WTC11 (cell line): ENCODE data around the gene BCL11A. TPM values are rescaled to one million over a fixed set of nuclear protein-coding genes. Genes with fewer than 3 reads are reported as not detected.

ENCODE experiments used
- ATAC-seq: fragments of 200-7000 bp; cut with Tn5 transposase; 2 replicates; pipeline ENCODE4 v1.10.0; 2021; ENCODE audit warnings: mild to moderate bottlenecking, moderate library complexity
- CTCF ChIA-PET: fragments of 300-600 bp; sonication (Branson Sonifier 250); formaldehyde crosslinking; loops from one replicate; lab custom pipeline; 2021; ENCODE audit warnings: antibody characterized with exemption; lab: Charles Lee
- POLR2A ChIA-PET: fragments of 350-600 bp; sonication (Branson Sonifier 250); formaldehyde crosslinking; loops from one replicate; lab custom pipeline; 2021; ENCODE audit warnings: antibody characterized with exemption; lab: Charles Lee
- DNase-seq: peaks from one replicate; pipeline ENCODE4 v3.0.0; 2021; ENCODE audit warnings: low spot score
- H3K27ac Mint-ChIP-seq: 2 replicates; pipeline ENCODE4 v1.8.0; 2021; ENCODE audit warnings: mixed read lengths
- H3K27me3 Mint-ChIP-seq: 2 replicates; pipeline ENCODE4 v1.8.0; 2021; ENCODE audit warnings: low read depth, mild to moderate bottlenecking, moderate library complexity, mixed read lengths
- H3K36me3 Mint-ChIP-seq: 2 replicates; pipeline ENCODE4 v1.8.0; 2021; ENCODE audit warnings: mixed read lengths
- H3K4me1 Mint-ChIP-seq: 2 replicates; pipeline ENCODE4 v1.8.0; 2022; ENCODE audit warnings: mixed read lengths
- H3K4me3 Mint-ChIP-seq: 2 replicates; pipeline ENCODE4 v1.8.0; 2021; ENCODE audit warnings: mild to moderate bottlenecking, moderate library complexity, mixed read lengths
- H3K9me3 Mint-ChIP-seq: 2 replicates; pipeline ENCODE4 v1.8.0; 2021; ENCODE audit warnings: mixed read lengths
- AR ChIP-seq: fragments of 250-450 bp; sonication (Bioruptor Pico); IDR thresholded peaks from 2 replicates; pipeline ENCODE4 v1.9.0; 2021; ENCODE audit warnings: mild to moderate bottlenecking
- ARID4B ChIP-seq: sonication (generic); formaldehyde crosslinking; IDR thresholded peaks from 2 replicates; pipeline ENCODE4 v1.8.0; 2023; ENCODE audit warnings: missing genetic modification reagents, mild to moderate bottlenecking, borderline replicate concordance
- ATF6 ChIP-seq: sonication (generic); formaldehyde crosslinking; IDR thresholded peaks from 2 replicates; pipeline ENCODE4 v1.8.1; 2023; ENCODE audit warnings: mild to moderate bottlenecking, missing genetic modification reagents
- ELF4 ChIP-seq: sonication (generic); formaldehyde crosslinking; IDR thresholded peaks from 2 replicates; pipeline ENCODE4 v1.8.1; 2022; ENCODE audit warnings: low read depth, mild to moderate bottlenecking, moderate library complexity, missing genetic modification reagents
- JAZF1 ChIP-seq: fragments of 250-450 bp; sonication (Bioruptor Pico); IDR thresholded peaks from 2 replicates; pipeline ENCODE4 v1.9.0; 2021; ENCODE audit warnings: moderate library complexity, mild to moderate bottlenecking, inconsistent platforms
- NFE2L1 ChIP-seq: sonication (generic); formaldehyde crosslinking; IDR thresholded peaks from 2 replicates; pipeline ENCODE4 v1.8.1; 2023; ENCODE audit warnings: missing genetic modification reagents
- SOX15 ChIP-seq: fragments of 250-450 bp; sonication (Bioruptor Pico); IDR thresholded peaks from 2 replicates; pipeline ENCODE4 v1.9.0; 2021; ENCODE audit warnings: mild to moderate bottlenecking
- SP1 ChIP-seq: sonication (generic); formaldehyde crosslinking; conservative IDR thresholded peaks from 2 replicates; pipeline ENCODE4 v1.8.1; 2022; ENCODE audit warnings: missing genetic modification reagents
- ZBTB43 ChIP-seq: sonication (generic); formaldehyde crosslinking; IDR thresholded peaks from 2 replicates; pipeline ENCODE4 v1.8.1; 2023; ENCODE audit warnings: mild to moderate bottlenecking, missing genetic modification reagents
- ZMAT4 ChIP-seq: fragments of 250-450 bp; sonication (Bioruptor Pico); IDR thresholded peaks from 2 replicates; pipeline ENCODE4 v1.9.0; 2021; ENCODE audit warnings: mild to moderate bottlenecking
- ZNF425 ChIP-seq: fragments of 250-450 bp; sonication (Bioruptor Pico); conservative IDR thresholded peaks from 2 replicates; pipeline ENCODE4 v1.9.0; 2021; ENCODE audit warnings: mild to moderate bottlenecking
- total RNA-seq: library from RNA; stranded (reverse); gene quantifications from 3 replicates; pipeline ENCODE4 v1.2.3, GENCODE V29; 2021

The BCL11A gene
- total RNA-seq, 1 experiment from 2014 or later: 53.2 TPM

- ATAC-seq (peak; percentile 12), DNase-seq (no peak)
- no peaks in the 10 kb centered on the region for H3K27me3 Mint-ChIP-seq
- ChIA-PET POLR2A (interaction anchor here (0.6 kb wide), 2 partner anchors 57 to 64 kb away, joined by 3 read pairs; no protein-coding TSS in a partner anchor), CTCF (interaction anchor here (0.8 to 1.4 kb wide), 9 partner anchors 8 to 161 kb away, joined by 3 to 5 read pairs (median 3); no protein-coding TSS in a partner anchor)
- H3K36me3 Mint-ChIP-seq: peaks cover 9% of the 10 kb centered on the region; the same call in 1 of the 2 replicates
- no peaks in the 10 kb centered on the region for H3K9me3 Mint-ChIP-seq
- TF ChIP-seq ZMAT4 (CRISPR knock-in tag) (no peak), SOX15 (CRISPR knock-in tag) (no peak), JAZF1 (CRISPR knock-in tag) (no peak), NFE2L1 (CRISPR knock-in tag) (no peak), ELF4 (no peak)
- H3K27ac Mint-ChIP-seq: no peak overlapping the region
- peaks cover 76% of the 10 kb centered on the region for H3K4me1 Mint-ChIP-seq
- no peak overlapping the region for H3K4me3 Mint-ChIP-seq
Observed at GRCh38 chr2:60497500-60497899, 56.0 kb downstream of the BCL11A start.

GRCh38 chr2:60496956-60497355, 56.5 kb downstream of the BCL11A start:
- Mint-ChIP-seq H3K27me3 (no peaks in the 10 kb centered on the region), H3K36me3 (peaks cover 9% of the 10 kb centered on the region; the same call in 1 of the 2 replicates), H3K9me3 (no peaks in the 10 kb centered on the region), H3K4me3 (no peak overlapping the region), H3K4me1 (peaks cover 76% of the 10 kb centered on the region), H3K27ac (peak overlapping the region; percentile 59)
- CTCF ChIA-PET: interaction anchor here (0.8 to 1.4 kb wide), 8 partner anchors 8 to 160 kb away, joined by 3 to 5 read pairs (median 3); no protein-coding TSS in a partner anchor
- ATAC-seq (peak; percentile 36), DNase-seq (no peak)
- POLR2A ChIA-PET: no interaction called here
- TF ChIP-seq ZBTB43 (CRISPR knock-in tag): no peak

- H3K27ac Mint-ChIP-seq: peak overlapping the region; percentile 59
- CTCF ChIA-PET: interaction anchor here (1.0 to 1.4 kb wide), 6 partner anchors 12 to 143 kb away, joined by 3 to 5 read pairs (median 3); no protein-coding TSS in a partner anchor
- H3K27me3 Mint-ChIP-seq: no peaks in the 10 kb centered on the region
- TF ChIP-seq ARID4B (CRISPR knock-in tag): no peak
- no peak for ATAC-seq
- peaks cover 76% of the 10 kb centered on the region for H3K4me1 Mint-ChIP-seq
- peaks cover 9% of the 10 kb centered on the region; the same call in 1 of the 2 replicates for H3K36me3 Mint-ChIP-seq
- no peaks in the 10 kb centered on the region for H3K9me3 Mint-ChIP-seq
- POLR2A ChIA-PET: no interaction called here
- no peak overlapping the region for H3K4me3 Mint-ChIP-seq
- no peak for DNase-seq
Observed at GRCh38 chr2:60496475-60496874, 57.0 kb downstream of the BCL11A start.

- ATAC-seq (no peak), DNase-seq (no peak)
- Mint-ChIP-seq H3K27me3 (no peaks in the 10 kb centered on the region), H3K4me3 (no peak overlapping the region), H3K9me3 (no peaks in the 10 kb centered on the region), H3K4me1 (peaks cover 76% of the 10 kb centered on the region), H3K36me3 (peaks cover 3% of the 10 kb centered on the region; the same call in 1 of the 2 replicates), H3K27ac (no peak overlapping the region)
- POLR2A ChIA-PET: interaction anchor here (0.7 to 1.4 kb wide), 3 partner anchors 9 to 45 kb away, joined by 3 read pairs; no protein-coding TSS in a partner anchor
- CTCF ChIA-PET: interaction anchor here (1.4 kb wide), 1 partner anchor 12 kb away, joined by 4 read pairs; no protein-coding TSS in a partner anchor
- TF ChIP-seq SP1 (CRISPR knock-in tag): no peak
- TF ChIP-seq ZMAT4 (CRISPR knock-in tag): no peak
- TF ChIP-seq ZNF425 (CRISPR knock-in tag): no peak
- no peak for TF ChIP-seq AR
- no peak for TF ChIP-seq ATF6
Observed at GRCh38 chr2:60495041-60495625, 58.3 kb downstream of the BCL11A start.
